HG03460 (cell line): ENCODE measurements around the gene PPARGC1A.

Experiments used
- ATAC-seq: cut with Tn5 transposase; IDR thresholded peaks from one replicate; pipeline ENCODE4 v1.9.1; 2021; ENCODE audit not compliant: unreplicated experiment

The PPARGC1A gene

DNA sequence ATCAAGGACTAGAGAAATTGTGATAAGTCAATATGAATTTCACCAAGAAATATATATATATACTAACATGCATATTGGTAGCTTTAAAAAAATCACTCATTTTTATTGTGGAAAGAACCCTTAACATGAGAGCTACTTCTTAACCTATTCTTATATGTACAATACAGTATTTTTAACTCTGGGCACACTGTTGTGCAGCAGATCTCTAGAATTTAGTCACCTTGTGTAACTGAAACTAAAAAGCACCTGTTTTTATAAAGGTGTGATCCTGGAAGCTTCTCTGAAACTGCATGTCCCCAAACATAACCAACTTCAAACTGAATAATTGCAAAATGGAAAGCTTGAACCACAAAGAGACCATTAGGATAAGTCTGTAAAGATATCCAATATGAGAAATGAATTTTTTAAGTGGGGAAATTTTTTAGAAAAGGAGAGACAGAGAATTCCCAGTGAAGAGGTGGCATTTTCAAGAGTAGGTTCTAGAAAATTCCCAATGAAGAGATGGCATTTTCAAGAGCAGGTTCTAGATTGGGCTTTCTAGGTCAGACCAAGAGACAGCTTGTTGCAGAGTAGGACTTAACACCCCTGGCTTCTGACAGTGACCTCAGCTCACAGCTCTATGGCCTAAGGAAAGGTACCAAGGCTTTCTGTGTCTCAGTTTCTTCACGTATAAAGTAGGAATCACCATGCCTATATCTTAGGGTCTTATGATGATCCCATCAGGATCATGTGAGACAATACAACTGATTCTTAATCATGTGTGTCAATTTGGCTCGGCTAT is 22.0 kb upstream of the PPARGC1A start:
- ATAC-seq, result peak; percentile 60

DNA sequence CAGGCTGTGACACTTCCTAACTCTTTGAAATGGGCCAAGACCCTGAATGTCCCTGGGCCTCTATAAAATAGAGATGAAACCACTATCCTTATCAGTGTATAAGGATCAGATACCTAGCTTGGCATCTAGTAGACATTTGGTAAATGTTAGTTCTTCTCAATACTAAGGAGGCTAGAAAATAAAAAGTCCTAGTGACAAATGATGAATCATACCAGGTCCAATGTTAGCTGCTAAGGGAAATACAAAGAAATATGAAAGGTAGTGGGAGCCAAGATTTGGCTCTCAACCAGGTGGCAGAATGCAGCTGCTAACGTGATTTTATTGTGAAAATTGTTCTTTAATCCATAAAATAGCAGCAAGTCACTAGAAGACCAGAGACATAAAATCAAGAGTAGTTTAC is 19.8 kb upstream of the PPARGC1A start:
- no peak for ATAC-seq

DNA sequence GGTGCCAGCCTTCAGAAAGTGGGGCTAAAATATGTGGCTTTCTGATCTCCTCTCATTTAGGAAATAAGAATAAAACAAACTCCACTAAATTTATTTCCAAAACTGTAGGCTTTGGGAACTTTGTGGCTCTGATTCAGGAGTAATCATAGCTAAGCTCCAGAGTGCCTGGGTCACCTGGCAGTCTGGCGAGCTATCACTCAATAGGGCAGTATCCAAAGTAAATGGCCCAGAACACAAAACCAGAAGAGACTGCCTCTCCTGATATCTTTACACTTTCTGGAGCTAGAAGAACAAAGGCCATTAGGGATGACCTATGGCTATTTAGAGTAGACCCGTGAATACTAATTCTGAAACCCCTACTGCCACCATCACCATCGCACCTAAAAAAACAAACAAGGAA is 17.0 kb upstream of the PPARGC1A start:
- ATAC-seq, result no peak

- no peak for ATAC-seq
Measured at GRCh38 chr4:23904639-23905071, 14.8 kb upstream of the PPARGC1A start.

GRCh38 chr4:23903859-23904438 is 14.1 kb upstream of the PPARGC1A start:
- ATAC-seq, result no peak

DNA sequence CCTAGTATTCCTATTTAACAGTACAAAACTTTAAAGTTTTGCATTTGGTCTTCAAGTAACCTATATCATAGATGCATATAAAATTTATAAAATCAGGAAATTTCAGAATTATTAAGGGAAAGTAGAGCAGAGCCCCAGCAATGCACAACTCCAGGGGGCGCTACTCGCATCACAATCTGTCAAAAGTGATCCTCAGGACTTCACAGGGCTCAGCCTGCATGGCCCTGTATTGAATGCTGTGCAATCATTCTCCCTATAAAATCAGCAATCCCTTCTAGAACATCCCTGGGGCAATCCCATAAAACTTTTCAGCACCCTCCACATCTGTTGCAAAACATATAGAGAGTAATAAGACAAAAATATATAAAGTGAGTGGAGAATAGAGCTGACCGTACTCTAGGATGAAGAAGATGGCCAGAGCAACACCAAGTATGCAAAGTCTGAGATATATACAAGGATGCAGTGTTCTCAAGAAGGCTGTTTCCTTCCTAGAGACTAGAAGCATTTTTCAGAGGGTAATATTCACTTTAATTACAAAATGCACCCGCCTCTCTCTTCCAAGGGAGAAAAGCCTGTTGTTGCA is 12.5 kb upstream of the PPARGC1A start:
- ATAC-seq, result no peak

GRCh38 chr4:23900636-23901035 is 10.8 kb upstream of the PPARGC1A start:
- no peak for ATAC-seq

- no peak for ATAC-seq
Measured at GRCh38 chr4:23899565-23899964, 9.7 kb upstream of the PPARGC1A start.

DNA sequence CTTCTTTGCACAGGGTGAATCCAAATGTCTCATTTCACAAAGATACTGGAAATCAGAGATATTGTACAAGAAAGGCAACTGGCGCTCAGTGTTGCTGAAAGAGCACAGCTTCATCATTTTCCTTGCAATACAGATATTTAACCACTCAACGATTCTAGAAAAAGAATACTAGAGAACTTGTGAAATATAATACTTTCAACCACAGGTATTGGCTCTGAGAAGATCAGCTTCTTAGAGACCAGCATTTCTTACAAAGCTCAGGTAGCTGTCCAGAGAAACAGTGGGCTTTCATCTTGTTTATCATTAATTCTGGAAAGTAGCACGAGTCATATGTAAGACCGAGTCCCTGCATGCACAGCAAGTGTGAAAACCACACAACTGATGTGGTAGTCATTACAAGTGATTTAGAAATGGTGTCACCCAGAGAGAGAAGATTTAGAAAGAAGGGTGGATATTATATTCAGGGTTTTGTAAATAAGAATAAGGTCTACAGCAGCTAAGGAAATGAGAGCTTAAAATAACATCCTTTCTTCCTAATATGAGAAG is 7.8 kb upstream of the PPARGC1A start:
- no peak for ATAC-seq

DNA sequence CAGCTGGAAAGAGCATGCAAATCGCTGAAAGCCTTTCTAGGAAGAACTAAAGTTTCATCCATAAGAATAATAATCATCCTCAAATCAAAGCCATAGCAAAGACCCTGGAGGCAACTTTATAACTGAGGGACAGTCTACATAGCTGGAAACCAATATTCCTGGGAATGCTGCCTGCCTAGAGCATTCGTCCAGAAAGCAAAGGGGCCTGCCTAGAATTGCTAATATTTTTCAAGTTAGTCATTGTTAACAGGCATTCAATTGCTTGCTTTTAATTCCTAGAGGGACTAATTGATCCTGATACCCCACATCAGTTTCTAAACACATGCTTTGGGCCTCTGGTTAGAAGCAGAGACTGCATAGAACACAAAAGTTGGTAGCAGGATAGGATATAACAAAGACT is 4.2 kb upstream of the PPARGC1A start:
- ATAC-seq, result no peak

DNA sequence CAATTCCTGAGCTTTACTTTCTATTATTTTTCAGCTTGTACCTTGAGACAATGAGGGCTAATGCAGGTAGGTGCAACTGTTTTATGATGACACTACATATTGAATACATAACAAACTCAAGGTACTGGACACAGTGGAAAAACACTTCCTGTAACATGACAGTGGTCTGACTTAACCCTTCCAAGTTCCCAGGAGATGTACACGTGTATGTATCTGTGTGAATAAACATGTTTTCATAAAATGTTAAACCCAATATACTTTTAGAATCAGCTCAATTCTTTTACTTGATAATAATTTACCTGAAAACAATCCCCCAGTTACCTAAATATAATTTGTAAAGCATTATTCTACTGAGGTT is 1.2 kb upstream of the PPARGC1A start:
- ATAC-seq, result no peak

GRCh38 chr4:23890369-23891063 is 669 bp upstream of the PPARGC1A start:
- no peak for ATAC-seq

- ATAC-seq, result no peak
Measured at GRCh38 chr4:23889391-23889790, 456 bp downstream of the PPARGC1A start.

GRCh38 chr4:23888421-23889319 is 1.2 kb downstream of the PPARGC1A start:
- ATAC-seq, result no peak

- no peak for ATAC-seq
Measured at GRCh38 chr4:23887989-23888388, 1.9 kb downstream of the PPARGC1A start.

- no peak for ATAC-seq
Measured at GRCh38 chr4:23887173-23887572, 2.7 kb downstream of the PPARGC1A start.

DNA sequence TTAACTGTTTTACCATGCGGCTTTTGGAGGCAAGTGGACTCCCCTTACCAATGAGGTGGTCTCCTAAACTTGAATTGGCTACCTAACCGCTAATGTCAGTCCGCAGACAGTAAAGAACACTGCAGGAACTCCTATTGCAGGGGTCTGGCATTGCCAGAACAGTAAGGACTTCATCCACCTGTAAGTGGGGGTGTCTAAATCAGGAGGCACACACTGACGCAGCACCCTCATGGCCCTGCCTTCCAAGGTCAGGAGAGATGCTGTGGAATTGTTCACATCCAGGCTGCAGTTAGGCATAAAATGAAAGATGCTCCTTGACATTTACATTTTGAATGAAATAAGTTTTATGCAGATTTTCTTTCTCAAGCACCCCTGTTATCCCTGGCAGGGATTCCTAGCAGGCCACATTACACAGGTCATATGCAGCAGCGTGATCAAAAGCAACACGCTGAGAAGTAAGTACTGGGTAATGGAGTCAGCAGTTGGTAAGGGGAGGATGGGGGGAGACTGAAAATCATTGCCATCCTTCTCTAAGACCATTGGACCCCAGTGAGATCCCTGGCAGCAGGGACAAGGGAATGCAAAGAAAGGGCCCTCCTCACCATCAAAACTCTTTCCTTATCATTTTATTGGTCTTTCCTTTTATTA is 3.8 kb downstream of the PPARGC1A start:
- ATAC-seq, result no peak

- no peak for ATAC-seq
Measured at GRCh38 chr4:23884741-23885140, 5.1 kb downstream of the PPARGC1A start.

- ATAC-seq, result no peak
Measured at GRCh38 chr4:23884261-23884660, 5.6 kb downstream of the PPARGC1A start.

GRCh38 chr4:23882976-23883531 is 6.8 kb downstream of the PPARGC1A start:
- no peak for ATAC-seq
